ENCODE measurements around the gene PPP2CA. TPM values are rescaled to one million over a fixed set of nuclear protein-coding genes. Genes with fewer than 3 reads are reported as not detected.

Gene PPP2CA
- total and polyA plus RNA-seq, 2 of the 4 experiments (the other 2 are of a cell fraction), result 70.6 to 73.6 TPM

- no peak overlapping the region for H4K5ac ChIP-seq (ENCODE audit: low read depth, low read length)
- no peak overlapping the region for H2BK5ac ChIP-seq (ENCODE audit: low read depth, low read length, poor library complexity, severe bottlenecking)
- no peak overlapping the region for H3K9ac ChIP-seq (ENCODE audit: low read depth, low read length)
- H4K20me1 ChIP-seq (ENCODE audit: insufficient read depth, low read length), result no peaks in the 10 kb centered on the region
- WGBS, 2 experiments (ENCODE audit: extremely low coverage in 2 of 2, insufficient read length in 1 of 2), result no CpG with 5 or more reads among the region's 4 CpGs
- no peak overlapping the region for H3K23ac ChIP-seq (ENCODE audit: low read depth, low read length)
- CTCF ChIA-PET, result no interaction called here
- H3K4ac ChIP-seq (ENCODE audit: low read depth, low read length), result no peak overlapping the region
- H3K18ac ChIP-seq (ENCODE audit: low read depth, low read length), result no peak overlapping the region
- no peak overlapping the region for H3K27ac ChIP-seq (ENCODE audit: insufficient read depth, low read length)
- no peaks in the 10 kb centered on the region for H3K79me1 ChIP-seq (ENCODE audit: low read depth in 1 of 2, low read length in 2 of 2)
- TF ChIP-seq CEBPB (IDR thresholded peaks at IDR 0.05; ENCODE audit: low read depth, low read length) (no peak), FOS (IDR thresholded peaks at IDR 0.05; ENCODE audit: low read depth, low read length) (no peak), RFX5 (IDR thresholded peaks at IDR 0.05; ENCODE audit: low read depth, low read length) (no peak), USF2 (IDR thresholded peaks at IDR 0.05; ENCODE audit: low read depth, low read length) (no peak), BHLHE40 (IDR thresholded peaks at IDR 0.05; ENCODE audit: low read depth, low read length) (no peak), ELK1 (IDR thresholded peaks at IDR 0.05; ENCODE audit: borderline replicate concordance, low read depth, low read length) (no peak), POLR2A (IDR thresholded peaks at IDR 0.05; ENCODE audit: low read depth, low read length) (no peak), RAD21 (IDR thresholded peaks at IDR 0.05; ENCODE audit: low read length) (no peak), CHD1 (IDR thresholded peaks at IDR 0.05; ENCODE audit: low read depth, low read length) (no peak), NFE2L2 (IDR thresholded peaks at IDR 0.05; ENCODE audit: low read depth, low read length) (no peak), MXI1 (IDR thresholded peaks at IDR 0.05; ENCODE audit: borderline replicate concordance, low read depth, low read length) (no peak), CTCF (conservative IDR thresholded peaks at IDR 0.05; ENCODE audit: low read depth, low read length) (no peak), SMC3 (IDR thresholded peaks at IDR 0.05; ENCODE audit: low read depth, low read length) (no peak), MAZ (IDR thresholded peaks at IDR 0.05; ENCODE audit: borderline replicate concordance, low read depth, low read length) (no peak), MAFK (IDR thresholded peaks at IDR 0.05; ENCODE audit: low read depth, low read length) (no peak)
- no peak overlapping the region for H2BK15ac ChIP-seq (ENCODE audit: low read depth, low read length)
- no peak overlapping the region for H2AK9ac ChIP-seq (replicated peaks; ENCODE audit: low read depth, low read length, poor library complexity)
- no peak overlapping the region for H3K4me3 ChIP-seq (ENCODE audit: insufficient read depth, low read depth, low read length)
- H3K9me3 ChIP-seq (ENCODE audit: control insufficient read depth, insufficient read depth, low read length), result peaks cover 6% of the 10 kb centered on the region
- H3K4me1 ChIP-seq (ENCODE audit: control insufficient read depth, insufficient read depth, low read length), result no peaks in the 10 kb centered on the region
- no peak overlapping the region for H3K56ac ChIP-seq (ENCODE audit: extremely low read depth, insufficient read depth, low read length)
- no peaks in the 10 kb centered on the region for H3K27me3 ChIP-seq (ENCODE audit: control insufficient read depth, insufficient read depth, low read length)
- H3K14ac ChIP-seq (replicated peaks; ENCODE audit: low read depth, low read length), result no peak overlapping the region
- dilution Hi-C loops (cut with HindIII; ENCODE audit: low sequenced_read_pairs, unreplicated experiment), result no loop called here
- POLR2A ChIA-PET (ENCODE audit: unreplicated experiment), result no interaction called here
- no peak overlapping the region for H4K91ac ChIP-seq (ENCODE audit: insufficient read depth, low read depth, low read length)
- intact Hi-C loops (cut with micrococcal nuclease), result no loop called here
- no peak overlapping the region for H2AFZ ChIP-seq (replicated peaks; ENCODE audit: low read length, poor library complexity)
- H3K4me2 ChIP-seq (ENCODE audit: low read depth, low read length), result no peak overlapping the region
- no peaks in the 10 kb centered on the region for H3K36me3 ChIP-seq (ENCODE audit: control insufficient read depth, insufficient read depth, low read length)
- ATAC-seq (ENCODE audit: low read depth) (no peak), DNase-seq (no peak)
- no peak overlapping the region for H2BK20ac ChIP-seq (ENCODE audit: low read depth, low read length)
- H3K9me1 ChIP-seq (ENCODE audit: insufficient read depth, low read length), result no peaks in the 10 kb centered on the region
- no peak overlapping the region for H2AK5ac ChIP-seq (ENCODE audit: low read depth, low read length)
- no peak overlapping the region for H2BK120ac ChIP-seq (ENCODE audit: low read depth, low read length)
- no TSS peak for BruUV-seq (replicated peaks)
- in situ Hi-C loops (cut with MboI; ENCODE audit: low sequenced_read_pairs), result no loop called here
- H4K8ac ChIP-seq (ENCODE audit: low read depth in 2 of 2, low read length in 2 of 2), result no peak overlapping the region
These were observed 37.9 kb upstream of the PPP2CA start for GRCh38 chr5:134263801-134264200.

Data from IMR-90 (cell line).